HG03378 (cell line): ENCODE data around the gene PLXNA2.

ENCODE experiments used
- ATAC-seq: cut with Tn5 transposase; IDR thresholded peaks from one replicate; pipeline ENCODE4 v1.9.1; 2021; ENCODE audit warnings: mild to moderate bottlenecking, moderate library complexity; ENCODE audit not compliant: unreplicated experiment

Gene PLXNA2

GRCh38 chr1:208183977-208184911 lies 59.9 kb downstream of the PLXNA2 start:
- ATAC-seq, result no peak

DNA sequence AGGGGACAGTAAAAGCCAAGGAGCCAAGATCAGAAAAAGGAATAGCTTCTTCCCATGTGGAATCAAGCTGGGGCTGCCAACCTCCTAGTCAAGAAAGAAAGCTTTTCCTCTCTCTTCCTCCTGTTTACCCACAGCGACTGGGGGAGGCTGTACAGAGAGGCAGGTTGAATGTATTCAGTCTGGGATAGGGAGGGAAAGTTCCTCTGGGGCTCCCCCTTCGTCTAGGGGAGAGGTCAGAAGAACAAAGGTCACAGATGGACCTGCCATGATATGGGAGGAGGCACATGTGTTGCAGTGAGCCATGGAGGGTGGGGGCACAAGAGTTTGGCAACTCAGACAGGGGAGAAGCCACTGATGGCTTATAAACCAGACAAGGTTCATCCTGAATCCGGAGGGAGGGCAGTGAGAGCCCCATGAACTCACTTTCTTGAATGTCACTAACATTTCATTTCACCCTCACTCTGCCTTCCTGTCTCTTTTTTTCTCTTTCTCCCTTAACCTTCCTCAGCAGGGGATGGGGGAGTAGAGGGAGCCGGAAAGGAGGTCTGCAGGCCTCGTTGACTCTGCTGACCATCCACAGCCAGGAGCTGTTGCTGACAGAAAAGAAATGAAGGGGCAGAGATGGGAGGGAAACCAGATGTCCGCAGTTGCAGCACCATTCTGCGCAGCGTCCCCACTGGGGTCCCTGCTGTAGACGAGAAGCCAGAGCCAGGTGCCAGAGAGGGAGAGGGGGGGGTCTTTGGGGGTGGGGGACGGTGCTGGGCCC lies 61.1 kb downstream of the PLXNA2 start:
- no peak for ATAC-seq

- ATAC-seq, result no peak
Measured at GRCh38 chr1:208181364-208181763, 62.8 kb downstream of the PLXNA2 start.

- no peak for ATAC-seq
Measured at GRCh38 chr1:208180421-208180820, 63.8 kb downstream of the PLXNA2 start.

GRCh38 chr1:208179961-208180409 lies 64.2 kb downstream of the PLXNA2 start:
- ATAC-seq, result no peak

GRCh38 chr1:208179263-208179816 lies 64.8 kb downstream of the PLXNA2 start:
- ATAC-seq, result no peak

- ATAC-seq, result no peak
Measured at GRCh38 chr1:208178091-208178529, 66.1 kb downstream of the PLXNA2 start.

DNA sequence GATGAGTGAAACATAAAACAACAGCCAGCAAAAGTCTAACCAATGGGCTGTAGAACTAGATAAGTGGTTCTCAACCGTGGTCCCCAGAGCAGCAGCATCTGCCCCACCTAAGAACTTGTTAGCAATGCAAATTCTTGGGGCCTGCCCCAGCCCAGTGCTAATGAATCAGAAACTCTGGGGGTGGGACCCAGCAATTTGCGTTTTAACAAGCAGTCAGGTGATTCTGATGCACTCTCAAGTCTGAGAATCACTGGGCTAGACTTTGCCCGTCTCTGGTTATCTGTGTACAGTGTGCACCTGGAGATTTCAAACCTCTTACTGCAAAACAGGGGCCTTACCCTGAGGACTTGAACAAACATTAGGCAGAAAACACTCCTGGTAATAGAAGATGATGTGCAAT lies 66.5 kb downstream of the PLXNA2 start:
- ATAC-seq, result no peak

DNA sequence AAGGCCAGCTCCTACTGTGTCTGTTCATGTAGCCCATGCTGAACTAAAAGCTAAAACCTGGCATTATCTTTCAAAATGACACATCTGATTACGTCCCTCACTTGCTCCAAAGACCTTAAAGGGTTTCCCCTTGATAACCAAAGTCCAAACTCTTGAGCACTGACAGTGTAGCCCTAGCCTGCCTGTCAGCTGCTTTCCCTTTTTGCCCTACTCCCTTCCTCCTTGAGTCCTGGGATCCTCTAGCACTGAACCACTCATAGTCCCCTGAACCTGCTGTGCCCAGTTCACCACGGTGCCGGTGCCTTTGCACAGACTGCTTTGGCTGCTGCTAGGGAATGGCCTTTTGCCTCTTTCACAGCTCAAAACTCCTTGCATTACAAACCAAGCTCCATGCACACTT lies 67.5 kb downstream of the PLXNA2 start:
- no peak for ATAC-seq

GRCh38 chr1:208175508-208175895 lies 68.7 kb downstream of the PLXNA2 start:
- no peak for ATAC-seq

DNA sequence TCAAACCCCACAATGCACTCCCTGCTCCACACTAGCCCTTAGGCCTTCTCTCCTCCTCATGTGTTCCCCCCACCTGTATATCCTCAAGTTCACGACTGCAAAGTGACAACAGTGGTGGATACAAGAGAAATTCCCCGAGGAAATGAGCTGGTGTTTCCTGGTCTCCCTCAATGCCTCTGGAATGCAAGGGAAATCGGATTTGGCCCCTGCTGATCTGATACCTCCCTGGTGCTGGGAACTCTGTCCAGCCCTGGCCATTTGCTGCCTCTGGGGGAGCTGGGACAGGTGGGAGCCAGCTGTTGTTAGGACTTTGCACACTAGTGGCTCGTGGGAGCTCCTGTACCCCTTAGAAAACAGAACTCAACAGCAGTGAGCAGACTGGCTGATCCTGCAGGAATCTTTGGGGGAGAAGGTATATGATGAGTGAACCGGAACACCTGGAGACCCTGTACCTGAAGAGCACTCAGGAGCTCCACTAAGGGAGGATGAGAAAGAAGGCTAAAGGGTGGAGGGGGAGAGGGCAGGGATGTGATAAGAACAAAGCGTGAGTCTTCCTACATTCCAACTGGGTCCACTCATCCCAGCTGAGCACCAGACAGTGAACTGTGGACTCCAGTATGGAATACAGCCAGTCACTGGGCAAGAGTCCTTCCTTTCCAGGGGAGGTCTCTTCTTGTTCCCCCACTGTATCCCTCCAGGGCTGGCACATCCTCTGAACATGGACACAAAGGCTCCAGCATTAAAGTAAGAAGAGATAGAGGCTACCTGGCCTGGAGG lies 69.3 kb downstream of the PLXNA2 start:
- ATAC-seq, result no peak

- no peak for ATAC-seq
Measured at GRCh38 chr1:208174200-208174599, 70.0 kb downstream of the PLXNA2 start.

DNA sequence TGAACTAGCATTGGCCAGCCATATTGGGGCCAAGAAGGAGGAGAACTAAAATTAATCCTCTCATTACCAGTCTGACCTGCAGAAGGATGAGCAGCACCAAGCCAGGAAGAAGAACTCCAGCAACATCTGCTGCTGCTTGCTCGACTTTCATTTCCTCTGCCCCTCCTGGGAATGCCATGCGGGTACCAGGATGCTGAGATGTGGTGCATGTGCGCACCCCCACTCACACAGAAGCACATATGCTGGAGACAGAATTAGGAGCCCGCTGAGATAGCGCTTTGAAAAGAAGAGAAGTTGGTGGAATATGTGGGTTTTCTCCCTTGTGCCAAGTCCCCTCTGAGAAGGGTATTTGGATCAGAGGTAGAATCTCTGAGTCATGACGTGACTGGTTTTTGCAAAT lies 70.4 kb downstream of the PLXNA2 start:
- ATAC-seq, result no peak

DNA sequence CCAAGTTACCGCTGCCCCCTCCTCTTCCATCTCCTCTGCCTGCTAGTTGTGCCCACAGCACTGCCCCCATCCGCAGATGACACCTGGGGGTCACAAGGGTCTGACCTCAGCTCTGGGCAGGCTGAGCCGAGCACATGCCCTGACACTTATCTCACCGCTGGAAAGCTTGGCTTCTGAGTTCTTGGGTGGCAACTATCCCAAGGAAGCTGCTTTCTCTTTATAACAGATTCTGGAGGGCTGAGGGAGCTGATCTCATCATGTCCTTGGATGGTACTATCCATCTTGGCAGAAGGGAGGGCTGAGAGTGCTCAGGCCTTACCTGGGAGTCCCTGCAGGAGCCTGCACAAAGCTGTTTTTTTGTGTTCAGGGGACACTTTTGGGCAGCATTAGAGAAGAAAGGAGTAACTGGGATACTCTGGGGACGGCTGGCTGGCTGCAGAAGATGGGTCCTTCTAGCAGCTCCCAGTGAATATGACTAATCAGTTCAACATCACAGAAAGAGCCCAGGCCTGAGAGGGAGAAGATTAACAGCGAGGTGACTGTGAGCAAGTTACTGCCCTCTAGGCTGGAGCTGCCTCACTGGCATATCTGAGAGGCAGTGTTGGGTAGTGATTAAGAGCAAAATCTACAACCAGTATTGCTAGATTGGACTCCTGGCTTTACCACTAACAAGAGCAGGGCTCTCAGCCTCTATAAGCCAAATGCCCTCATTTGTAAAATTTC lies 71.6 kb downstream of the PLXNA2 start:
- no peak for ATAC-seq

GRCh38 chr1:208171616-208172422 lies 72.4 kb downstream of the PLXNA2 start:
- no peak for ATAC-seq

- ATAC-seq, result no peak
Measured at GRCh38 chr1:208170252-208170651, 73.9 kb downstream of the PLXNA2 start.

DNA sequence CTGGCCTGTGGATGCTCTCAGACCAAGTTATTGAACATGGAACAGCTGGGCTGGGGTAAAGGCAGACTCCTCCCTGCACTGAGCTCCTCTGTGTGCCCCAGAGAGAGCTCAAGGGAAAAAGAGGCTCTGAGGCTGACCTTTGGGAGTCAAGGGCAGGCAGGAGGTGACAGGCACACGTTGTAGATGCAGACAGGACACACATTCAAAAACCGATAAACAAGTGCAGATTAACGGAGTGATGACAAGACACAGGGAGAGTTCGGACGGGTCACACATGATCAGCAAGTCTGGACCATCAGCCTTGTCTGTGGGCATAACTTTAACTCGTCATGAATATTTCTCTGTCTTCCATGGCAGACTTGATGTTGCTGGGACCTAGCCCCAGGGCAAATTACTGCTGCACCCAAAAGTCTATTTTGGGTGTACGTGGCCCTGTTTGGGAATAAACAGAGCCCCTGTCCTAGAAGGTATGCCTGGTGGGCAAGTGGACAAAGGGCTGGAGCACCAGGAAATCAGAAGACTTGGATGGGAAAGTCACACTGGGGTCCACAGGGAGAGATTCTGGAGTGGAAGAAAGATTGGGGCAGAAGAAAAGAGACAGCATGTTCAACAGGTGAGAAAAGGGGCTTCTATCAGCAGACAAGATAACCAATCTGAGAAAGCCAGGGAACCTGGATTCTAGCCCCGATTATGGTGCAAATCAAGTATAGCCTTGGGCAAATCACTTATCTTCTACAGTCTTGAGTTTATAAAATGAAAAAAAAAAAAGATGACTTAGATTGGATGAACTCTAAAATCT lies 74.9 kb downstream of the PLXNA2 start:
- no peak for ATAC-seq

DNA sequence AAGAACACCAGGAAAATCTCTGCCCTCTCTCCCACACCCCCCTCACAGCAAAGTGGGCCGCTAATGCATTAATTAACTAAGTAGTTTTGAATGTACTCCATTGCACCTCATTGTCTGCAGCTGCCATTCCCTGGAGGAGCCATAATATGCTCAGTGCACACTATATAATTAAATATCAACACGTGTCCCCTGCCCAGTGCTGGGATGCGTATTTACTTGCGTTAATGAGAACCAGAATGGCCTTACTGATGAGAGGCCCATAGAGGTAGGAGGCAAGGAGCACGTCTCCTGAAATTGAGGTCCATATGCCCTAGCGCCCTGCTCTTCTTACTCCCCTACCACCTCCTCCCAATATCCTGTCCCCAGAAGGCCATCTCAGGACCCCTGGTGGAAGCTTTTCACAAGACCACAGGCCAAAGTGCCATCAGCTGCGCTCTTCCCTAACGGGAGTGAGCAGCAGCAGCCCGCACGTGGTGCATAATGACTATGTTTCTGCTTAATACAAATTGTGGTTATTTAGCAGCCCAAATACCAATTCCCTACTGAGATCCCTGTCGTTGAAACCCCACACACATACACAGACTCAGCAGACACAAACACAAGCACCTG lies 76.8 kb downstream of the PLXNA2 start:
- ATAC-seq, result no peak
